ENCODE results near the gene MLH3.

MLH3 gene

GRCh38 chr14:75047506-75047905 lies 3.8 kb downstream of the MLH3 start:
- H3K4me1 ChIP-seq, result peaks cover 6% of the 10 kb centered on the region
- no peak overlapping the region for H3K9ac ChIP-seq
- H3K27ac ChIP-seq, result no peak overlapping the region
- H3K4me3 ChIP-seq (ENCODE audit: low read depth, low read length), result no peak overlapping the region
- peaks cover 10% of the 10 kb centered on the region for H3K79me2 ChIP-seq
- H3K27me3 ChIP-seq (ENCODE audit: control insufficient read depth, insufficient read depth, low read length), result no peaks in the 10 kb centered on the region
- H3K9me3 ChIP-seq (ENCODE audit: control insufficient read depth, low read length), result no peaks in the 10 kb centered on the region
- H2AFZ ChIP-seq, result no peak overlapping the region
- TF ChIP-seq, protein P1, sequence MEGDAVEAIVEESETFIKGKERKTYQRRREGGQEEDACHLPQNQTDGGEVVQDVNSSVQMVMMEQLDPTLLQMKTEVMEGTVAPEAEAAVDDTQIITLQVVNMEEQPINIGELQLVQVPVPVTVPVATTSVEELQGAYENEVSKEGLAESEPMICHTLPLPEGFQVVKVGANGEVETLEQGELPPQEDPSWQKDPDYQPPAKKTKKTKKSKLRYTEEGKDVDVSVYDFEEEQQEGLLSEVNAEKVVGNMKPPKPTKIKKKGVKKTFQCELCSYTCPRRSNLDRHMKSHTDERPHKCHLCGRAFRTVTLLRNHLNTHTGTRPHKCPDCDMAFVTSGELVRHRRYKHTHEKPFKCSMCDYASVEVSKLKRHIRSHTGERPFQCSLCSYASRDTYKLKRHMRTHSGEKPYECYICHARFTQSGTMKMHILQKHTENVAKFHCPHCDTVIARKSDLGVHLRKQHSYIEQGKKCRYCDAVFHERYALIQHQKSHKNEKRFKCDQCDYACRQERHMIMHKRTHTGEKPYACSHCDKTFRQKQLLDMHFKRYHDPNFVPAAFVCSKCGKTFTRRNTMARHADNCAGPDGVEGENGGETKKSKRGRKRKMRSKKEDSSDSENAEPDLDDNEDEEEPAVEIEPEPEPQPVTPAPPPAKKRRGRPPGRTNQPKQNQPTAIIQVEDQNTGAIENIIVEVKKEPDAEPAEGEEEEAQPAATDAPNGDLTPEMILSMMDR (IDR thresholded peaks at IDR 0.05), result no peak
- H3K4me2 ChIP-seq (ENCODE audit: low read length), result no peak overlapping the region
- H3K36me3 ChIP-seq (ENCODE audit: control insufficient read depth, insufficient read depth, low read length), result no peaks in the 10 kb centered on the region

DNA sequence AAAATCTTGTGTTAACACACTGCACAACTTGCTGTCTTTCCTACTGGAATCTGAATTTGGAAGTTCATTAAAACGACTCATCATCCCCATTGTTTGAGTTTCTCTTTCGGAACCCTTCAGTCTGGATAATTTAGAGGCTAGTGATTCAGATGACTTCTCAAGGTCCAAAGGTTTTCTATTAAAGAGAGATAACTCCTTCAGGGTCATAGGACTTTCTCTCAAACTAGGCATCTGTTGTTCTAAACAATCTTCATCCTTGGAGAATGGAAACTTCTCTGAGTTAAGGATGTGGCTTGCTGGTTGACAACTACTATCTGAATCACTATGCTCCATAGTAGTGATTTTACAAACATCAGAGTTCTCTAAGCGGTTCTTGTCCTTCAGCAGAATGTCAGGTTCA lies 4.4 kb downstream of the MLH3 start:
- Histone ChIP-seq H3K27me3 (ENCODE audit: control insufficient read depth, insufficient read depth, low read length) (no peaks in the 10 kb centered on the region), H3K36me3 (ENCODE audit: control insufficient read depth, insufficient read depth, low read length) (no peaks in the 10 kb centered on the region), H3K9me3 (ENCODE audit: control insufficient read depth, low read length) (no peaks in the 10 kb centered on the region), H2AFZ (no peak overlapping the region), H3K27ac (no peak overlapping the region), H3K9ac (no peak overlapping the region), H3K4me1 (peaks cover 6% of the 10 kb centered on the region), H3K4me2 (ENCODE audit: low read length) (no peak overlapping the region), H3K4me3 (ENCODE audit: low read depth, low read length) (no peak overlapping the region), H3K79me2 (peaks cover 10% of the 10 kb centered on the region)
- TF ChIP-seq, protein P1 (IDR thresholded peaks at IDR 0.05), result no peak

GRCh38 chr14:75046275-75046674 lies 5.0 kb downstream of the MLH3 start:
- Histone ChIP-seq H3K9me3 (ENCODE audit: control insufficient read depth, low read length) (no peaks in the 10 kb centered on the region), H2AFZ (no peak overlapping the region), H3K36me3 (ENCODE audit: control insufficient read depth, insufficient read depth, low read length) (no peaks in the 10 kb centered on the region), H3K4me2 (ENCODE audit: low read length) (no peak overlapping the region), H3K27ac (no peak overlapping the region), H3K79me2 (peaks cover 6% of the 10 kb centered on the region), H3K4me1 (peaks cover 3% of the 10 kb centered on the region), H3K9ac (no peak overlapping the region), H3K4me3 (ENCODE audit: low read depth, low read length) (no peak overlapping the region), H3K27me3 (ENCODE audit: control insufficient read depth, insufficient read depth, low read length) (no peaks in the 10 kb centered on the region)
- TF ChIP-seq, protein P1 (IDR thresholded peaks at IDR 0.05), result no peak

DNA sequence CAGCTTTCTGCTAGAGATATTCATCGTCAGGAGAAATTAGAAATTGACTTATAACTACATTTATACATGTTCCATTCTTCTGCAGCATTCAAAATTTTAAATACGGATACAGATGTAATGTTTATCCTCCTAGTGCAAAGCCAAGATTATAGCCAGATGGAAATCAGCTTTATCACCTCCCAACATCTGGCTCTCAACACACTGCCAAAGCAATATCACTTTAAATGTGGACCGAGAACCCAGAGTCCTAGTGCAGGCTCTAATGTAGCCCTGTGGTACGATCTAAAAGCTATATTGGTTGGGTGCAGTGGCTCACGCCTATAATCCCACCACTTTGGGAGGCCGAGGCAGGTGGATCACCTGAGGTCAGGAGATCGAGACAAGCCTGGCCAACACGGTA lies 6.5 kb downstream of the MLH3 start:
- Histone ChIP-seq H3K4me1 (no peaks in the 10 kb centered on the region), H3K4me2 (ENCODE audit: low read length) (peak overlapping the region; percentile 26), H3K27ac (no peak overlapping the region), H3K9me3 (ENCODE audit: control insufficient read depth, low read length) (no peaks in the 10 kb centered on the region), H3K36me3 (ENCODE audit: control insufficient read depth, insufficient read depth, low read length) (no peaks in the 10 kb centered on the region), H3K79me2 (peaks cover 3% of the 10 kb centered on the region), H3K9ac (no peak overlapping the region), H3K27me3 (ENCODE audit: control insufficient read depth, insufficient read depth, low read length) (no peaks in the 10 kb centered on the region), H3K4me3 (ENCODE audit: low read depth, low read length) (no peak overlapping the region), H2AFZ (no peak overlapping the region)
- TF ChIP-seq, protein P1 (IDR thresholded peaks at IDR 0.05), result no peak

GRCh38 chr14:75044322-75044721 lies 6.9 kb downstream of the MLH3 start:
- no peak overlapping the region for H3K4me2 ChIP-seq (ENCODE audit: low read length)
- TF ChIP-seq, protein P1 (IDR thresholded peaks at IDR 0.05), result no peak
- no peak overlapping the region for H3K27ac ChIP-seq
- no peaks in the 10 kb centered on the region for H3K4me1 ChIP-seq
- no peak overlapping the region for H2AFZ ChIP-seq
- no peak overlapping the region for H3K4me3 ChIP-seq (ENCODE audit: low read depth, low read length)
- no peaks in the 10 kb centered on the region for H3K36me3 ChIP-seq (ENCODE audit: control insufficient read depth, insufficient read depth, low read length)
- peaks cover 3% of the 10 kb centered on the region for H3K79me2 ChIP-seq
- no peak overlapping the region for H3K9ac ChIP-seq
- no peaks in the 10 kb centered on the region for H3K27me3 ChIP-seq (ENCODE audit: control insufficient read depth, insufficient read depth, low read length)
- H3K9me3 ChIP-seq (ENCODE audit: control insufficient read depth, low read length), result no peaks in the 10 kb centered on the region
